AG08395 (cell line): Measurements from ENCODE around the gene TMEM175.
"Not testable (repeated sequence)": the region's sequence is repeated elsewhere in the genome, so short reads cannot be mapped to it uniquely, and the experiment has no call there.

Source experiments
- DNase-seq: peaks from one replicate; pipeline ENCODE4 v3.0.0; 2012; ENCODE audit warnings: mixed read lengths, low spot score

Gene TMEM175

GRCh38 chr4:915041-915474 lies 17.2 kb upstream of the TMEM175 start:
- DNase-seq, result no peak

DNA sequence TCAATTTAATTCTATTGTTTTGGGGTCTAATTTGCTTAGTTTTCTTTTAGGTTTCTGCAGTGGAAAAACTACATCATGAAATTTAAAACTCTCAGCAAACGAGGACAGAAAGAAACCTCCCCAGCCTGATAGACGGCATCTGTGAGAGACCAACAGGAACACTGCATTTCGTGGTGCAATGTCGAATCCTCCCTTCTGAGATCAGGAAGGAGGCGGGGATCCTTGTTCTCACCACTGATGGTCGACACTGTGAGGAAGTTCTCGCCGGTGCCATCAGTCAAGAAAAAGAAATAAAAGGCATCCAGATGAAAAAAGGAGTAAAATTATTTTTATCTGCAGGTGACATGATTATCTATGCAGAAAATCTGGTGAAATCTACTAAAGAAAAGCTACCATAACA lies 16.7 kb upstream of the TMEM175 start:
- peak; percentile 30 for DNase-seq

DNA sequence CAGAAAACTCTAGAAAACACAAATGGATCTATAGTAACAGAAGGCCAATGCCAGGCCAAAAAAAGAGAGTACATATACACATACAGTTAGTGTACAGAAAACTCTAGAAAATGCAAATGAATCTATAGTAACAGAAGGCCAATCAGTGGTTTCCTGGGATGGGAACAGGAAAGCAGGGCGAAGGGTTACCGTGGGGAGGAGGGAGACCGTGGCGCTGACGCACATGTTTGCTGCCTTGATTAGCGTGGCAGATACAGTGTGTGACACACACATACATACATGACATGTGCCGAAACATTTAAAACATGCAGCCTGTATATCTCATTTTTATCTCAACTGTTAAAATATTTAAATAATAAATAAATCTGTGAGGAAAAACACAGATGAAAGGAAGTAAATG lies 14.8 kb upstream of the TMEM175 start:
- no peak for DNase-seq

GRCh38 chr4:917992-918391 lies 14.3 kb upstream of the TMEM175 start:
- no peak for DNase-seq

GRCh38 chr4:918591-918990 lies 13.7 kb upstream of the TMEM175 start:
- DNase-seq, result not testable (repeated sequence)

DNA sequence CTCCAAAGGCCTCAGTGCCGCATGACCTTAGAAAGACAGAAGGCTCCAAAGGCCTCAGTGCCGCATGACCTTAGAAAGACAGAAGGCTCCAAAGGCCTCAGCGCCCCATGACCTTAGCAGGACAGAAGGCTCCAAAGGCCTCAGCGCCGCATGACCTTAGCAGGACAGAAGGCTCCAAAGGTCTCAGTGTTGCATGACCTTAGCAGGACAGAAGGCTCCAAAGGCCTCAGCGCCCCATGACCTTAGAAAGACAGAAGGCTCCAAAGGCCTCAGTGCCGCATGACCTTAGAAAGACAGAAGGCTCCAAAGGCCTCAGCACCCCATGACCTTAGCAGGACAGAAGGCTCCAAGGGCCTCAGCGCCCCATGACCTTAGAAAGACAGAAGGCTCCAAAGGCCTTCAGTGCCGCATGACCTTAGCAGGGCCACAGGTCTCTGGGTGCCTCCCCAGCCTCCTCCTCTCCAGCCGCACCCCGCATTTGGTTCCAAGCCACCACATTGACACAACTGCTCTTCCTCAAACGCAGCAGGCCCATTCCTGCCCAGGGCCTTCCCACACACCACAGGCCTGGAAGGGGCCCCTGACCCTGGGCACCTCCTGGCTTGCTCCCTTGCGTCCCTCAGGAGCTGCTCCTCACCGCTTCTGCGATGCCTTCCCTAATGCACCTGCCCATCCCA lies 13.1 kb upstream of the TMEM175 start:
- not testable (repeated sequence) for DNase-seq

DNA sequence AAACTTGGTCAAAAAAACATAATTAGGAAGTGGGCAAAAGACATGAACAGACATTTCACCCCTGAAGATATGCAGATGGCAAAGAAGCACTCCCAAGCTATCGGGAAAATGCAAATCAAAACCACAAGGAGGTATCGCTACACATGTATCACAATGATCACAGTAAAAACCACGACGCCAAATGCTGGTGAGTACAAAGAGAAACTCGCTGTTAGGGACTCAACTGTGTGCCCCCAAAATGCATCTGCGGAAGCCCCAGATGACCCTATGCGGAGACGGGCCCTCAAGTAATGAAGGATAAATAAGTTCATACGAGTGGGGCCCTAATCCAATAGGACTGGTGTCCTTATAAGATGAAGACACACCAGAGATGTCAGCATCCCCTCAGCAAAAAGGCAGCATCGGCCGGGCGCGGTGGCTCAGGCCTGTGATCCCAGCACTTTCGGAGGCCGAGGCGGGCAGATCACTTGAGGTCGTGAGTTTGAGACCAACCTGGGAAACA lies 10.4 kb upstream of the TMEM175 start:
- DNase-seq, result no peak

GRCh38 chr4:924107-925096 lies 7.9 kb upstream of the TMEM175 start:
- DNase-seq, result peak; percentile 35

- no peak for DNase-seq
These were observed 7.1 kb upstream of the TMEM175 start for GRCh38 chr4:925171-925570.

DNA sequence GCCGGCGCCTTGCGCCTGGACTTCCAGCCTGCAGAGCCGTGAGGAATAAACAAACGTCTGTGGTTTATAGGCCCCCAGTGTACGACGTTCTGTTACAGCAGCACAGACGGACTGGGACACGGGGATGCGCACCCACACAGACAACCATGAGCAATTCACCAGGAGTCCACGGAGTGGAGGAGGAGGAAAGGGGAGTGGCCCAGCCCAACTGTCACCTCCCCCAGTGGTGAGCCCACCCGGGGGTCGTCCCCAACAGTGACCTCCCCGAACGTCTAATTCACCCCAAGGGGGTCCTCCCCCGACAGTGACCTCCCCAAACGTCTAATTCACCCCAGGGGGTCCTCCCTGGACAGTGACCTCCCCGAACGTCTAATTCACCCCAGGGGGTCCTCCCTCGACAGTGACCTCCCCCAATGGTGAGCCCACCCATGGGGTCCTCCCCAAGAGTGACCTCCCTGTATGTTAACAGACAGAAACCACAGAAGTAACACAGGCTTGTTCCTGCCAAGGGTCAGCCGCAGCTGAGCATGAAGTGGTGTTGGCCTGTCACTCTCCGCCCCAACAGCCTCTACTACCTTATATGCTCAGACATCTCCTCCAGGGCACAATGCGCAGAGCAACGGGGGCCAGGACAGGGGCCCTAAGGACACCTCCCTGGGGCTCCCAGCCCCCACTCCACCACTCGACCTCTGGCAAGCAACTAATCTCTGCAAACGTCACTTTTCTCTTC lies 6.3 kb upstream of the TMEM175 start:
- no peak for DNase-seq

- DNase-seq, result peak; percentile 18
These were observed 5.7 kb upstream of the TMEM175 start for GRCh38 chr4:926538-926937.

DNA sequence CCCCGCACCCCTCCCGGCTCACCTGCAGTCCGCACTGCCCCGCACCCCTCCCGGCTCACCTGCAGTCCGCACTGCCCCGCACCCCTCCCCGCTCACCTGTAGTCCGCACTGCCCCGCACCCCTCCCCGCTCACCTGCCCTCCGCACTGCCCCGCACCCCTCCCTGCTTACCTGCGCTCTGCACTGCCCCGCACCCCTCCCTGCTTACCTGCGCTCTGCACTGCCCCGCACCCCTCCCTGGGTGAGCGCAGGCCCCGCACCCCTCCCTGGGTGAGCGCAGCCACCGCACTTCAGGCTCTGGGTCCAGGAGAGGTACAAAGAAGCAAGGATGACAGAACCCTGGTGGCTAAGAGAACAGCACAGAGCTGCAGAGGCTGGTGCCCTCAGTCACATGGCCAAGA lies 4.7 kb upstream of the TMEM175 start:
- not testable (repeated sequence) for DNase-seq

- no peak for DNase-seq
These were observed 3.0 kb upstream of the TMEM175 start for GRCh38 chr4:929096-929765.

GRCh38 chr4:930028-930551 lies 2.2 kb upstream of the TMEM175 start:
- DNase-seq, result no peak

DNA sequence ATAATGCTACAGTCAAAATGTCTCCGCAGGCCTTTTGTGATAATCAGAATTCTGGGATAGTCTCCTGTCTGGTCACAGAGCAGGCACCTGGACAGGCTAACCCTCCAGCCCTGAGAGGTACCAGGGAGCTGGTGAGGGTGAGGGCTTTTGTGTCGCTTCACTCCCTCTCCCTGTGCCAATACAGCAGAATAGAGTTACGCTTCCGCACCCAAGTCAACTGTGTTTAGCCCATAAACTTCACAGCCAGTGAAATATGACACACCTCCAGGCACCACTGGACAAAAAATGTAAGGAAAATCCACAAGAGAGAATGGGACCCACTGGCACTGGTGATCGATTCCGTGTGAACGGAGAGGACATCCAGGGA lies 1.4 kb upstream of the TMEM175 start:
- no peak for DNase-seq

GRCh38 chr4:931194-931959 lies 883 bp upstream of the TMEM175 start:
- peak; percentile 64 for DNase-seq

DNA sequence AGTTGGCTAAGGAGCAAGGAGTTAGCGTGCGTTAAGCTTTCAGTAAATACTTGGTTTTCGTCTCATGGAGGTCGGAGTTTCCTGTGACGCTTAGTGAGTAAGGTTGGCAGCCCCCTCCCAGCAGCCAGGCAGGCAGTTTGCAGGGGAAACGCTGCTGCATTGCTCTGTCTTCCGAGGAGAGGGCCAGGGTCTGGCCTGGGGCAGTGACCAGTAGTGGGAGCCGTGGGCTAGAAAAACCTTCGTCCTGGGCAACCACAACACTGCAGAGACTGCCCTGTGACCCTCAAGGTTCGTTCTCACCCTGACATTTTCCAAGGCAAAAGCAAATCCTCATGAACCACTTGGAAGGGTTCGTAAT lies 432 bp downstream of the TMEM175 start:
- DNase-seq, result peak; percentile 22

- not testable (repeated sequence) for DNase-seq
These were observed 7.2 kb downstream of the TMEM175 start for GRCh38 chr4:939508-939907.

- no peak for DNase-seq
These were observed 13.2 kb downstream of the TMEM175 start for GRCh38 chr4:945274-946102.

DNA sequence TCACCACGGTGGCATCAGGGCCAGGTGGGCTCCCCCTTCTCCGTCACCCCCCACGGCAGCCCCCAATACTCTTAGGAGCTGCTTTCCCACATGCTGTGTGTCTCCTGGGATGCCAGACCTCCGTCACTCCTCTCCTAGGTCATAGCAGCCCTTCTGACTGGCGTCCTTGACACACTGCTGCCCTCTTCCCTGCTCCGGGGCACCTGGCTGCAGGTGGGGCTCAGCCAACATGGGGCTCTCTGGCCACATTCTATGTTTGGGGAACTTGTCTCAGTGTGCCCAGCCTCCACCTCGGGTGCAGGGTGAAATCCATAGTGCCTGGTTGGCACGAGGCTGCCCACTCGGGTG lies 13.8 kb downstream of the TMEM175 start:
- DNase-seq, result no peak
